Osteocyte (in vitro differentiated cells): ENCODE measurements around the gene ORM2. TPM values are rescaled to one million over a fixed set of nuclear protein-coding genes. Genes with fewer than 3 reads are reported as not detected.

Experiments used
- DNase-seq: peaks from one replicate; pipeline ENCODE4 v3.0.0; 2021; ENCODE audit warnings: mixed read lengths; ENCODE audit not compliant: unreplicated experiment; ENCODE audit errors: extremely low spot score
- H3K27ac Mint-ChIP-seq: one replicate; pipeline ENCODE4 v1.8.0; 2021; ENCODE audit warnings: mild to moderate bottlenecking, mixed read lengths; ENCODE audit not compliant: unreplicated experiment
- H3K27me3 Mint-ChIP-seq: one replicate; pipeline ENCODE4 v1.8.0; 2021; ENCODE audit warnings: mixed read lengths; ENCODE audit not compliant: unreplicated experiment
- H3K36me3 Mint-ChIP-seq: one replicate; pipeline ENCODE4 v1.8.0; 2021; ENCODE audit warnings: mixed read lengths; ENCODE audit not compliant: unreplicated experiment
- H3K4me1 Mint-ChIP-seq: one replicate; pipeline ENCODE4 v1.8.0; 2021; ENCODE audit warnings: mixed read lengths; ENCODE audit not compliant: unreplicated experiment
- H3K4me3 Mint-ChIP-seq: one replicate; pipeline ENCODE4 v1.8.0; 2021; ENCODE audit warnings: mild to moderate bottlenecking, moderate library complexity, mixed read lengths; ENCODE audit not compliant: unreplicated experiment
- H3K9me3 Mint-ChIP-seq: one replicate; pipeline ENCODE4 v1.8.0; 2021; ENCODE audit warnings: mixed read lengths; ENCODE audit not compliant: unreplicated experiment
- CTCF ChIP-seq: fragments of 200-600 bp; sonication (generic); IDR thresholded peaks from 2 replicates; pipeline ENCODE4 v1.5.0; 2021; ENCODE audit warnings: antibody characterized with exemption, mild to moderate bottlenecking, moderate library complexity
- total RNA-seq: library from RNA; stranded (reverse); gene quantifications from 2 replicates; pipeline ENCODE4 v1.2.1, GENCODE V29; 2021

ORM2 gene
- total RNA-seq, 1 donor from 2014 or later: not detected

GRCh38 chr9:114357911-114358328 is 28.3 kb downstream of the ORM2 start:
- Mint-ChIP-seq H3K4me3 (no peak overlapping the region), H3K4me1 (no peaks in the 10 kb centered on the region), H3K27ac (no peak overlapping the region), H3K27me3 (no peaks in the 10 kb centered on the region), H3K36me3 (peaks cover 45% of the 10 kb centered on the region), H3K9me3 (no peaks in the 10 kb centered on the region)
- no peak for TF ChIP-seq CTCF
- no peak for DNase-seq

GRCh38 chr9:114359801-114360200 is 30.1 kb downstream of the ORM2 start:
- Mint-ChIP-seq H3K4me3 (no peak overlapping the region), H3K4me1 (no peaks in the 10 kb centered on the region), H3K9me3 (no peaks in the 10 kb centered on the region), H3K27ac (no peak overlapping the region), H3K27me3 (no peaks in the 10 kb centered on the region), H3K36me3 (peaks cover 59% of the 10 kb centered on the region)
- DNase-seq: no peak
- no peak for TF ChIP-seq CTCF

GRCh38 chr9:114361542-114361941 is 31.9 kb downstream of the ORM2 start:
- H3K36me3 Mint-ChIP-seq: peaks cover 60% of the 10 kb centered on the region
- H3K4me3 Mint-ChIP-seq: no peak overlapping the region
- H3K27me3 Mint-ChIP-seq: no peaks in the 10 kb centered on the region

GRCh38 chr9:114362394-114362793 is 32.7 kb downstream of the ORM2 start:
- Mint-ChIP-seq H3K9me3 (no peaks in the 10 kb centered on the region), H3K27me3 (no peaks in the 10 kb centered on the region), H3K4me3 (no peak overlapping the region), H3K27ac (no peak overlapping the region), H3K4me1 (peaks cover 17% of the 10 kb centered on the region), H3K36me3 (peaks cover 61% of the 10 kb centered on the region)
- no peak for TF ChIP-seq CTCF
- DNase-seq: no peak

More at GRCh38 chr9:114361542-114361941, 31.9 kb downstream of the ORM2 start:
- H3K4me1 Mint-ChIP-seq: peaks cover 9% of the 10 kb centered on the region
- DNase-seq: no peak
- no peaks in the 10 kb centered on the region for H3K9me3 Mint-ChIP-seq
- no peak for TF ChIP-seq CTCF
- H3K27ac Mint-ChIP-seq: no peak overlapping the region

- Mint-ChIP-seq H3K4me3 (no peak overlapping the region), H3K27ac (no peak overlapping the region), H3K9me3 (no peaks in the 10 kb centered on the region), H3K36me3 (peaks cover 62% of the 10 kb centered on the region), H3K27me3 (no peaks in the 10 kb centered on the region), H3K4me1 (peaks cover 19% of the 10 kb centered on the region)
- no peak for TF ChIP-seq CTCF
- DNase-seq: no peak
These were observed 33.8 kb downstream of the ORM2 start for GRCh38 chr9:114363424-114363823.
